Chondrocyte (in vitro differentiated cells): ENCODE data around the gene FHL2. TPM values are rescaled to one million over a fixed set of nuclear protein-coding genes. Genes with fewer than 3 reads are reported as not detected.

Experiments
- DNase-seq: peaks from one replicate; pipeline ENCODE4 v3.0.0; 2021; ENCODE audit warnings: mixed read lengths, low spot score
- H3K27ac Mint-ChIP-seq: one replicate; pipeline ENCODE4 v1.8.0; 2021; ENCODE audit warnings: mild to moderate bottlenecking, moderate library complexity, mixed read lengths; ENCODE audit not compliant: unreplicated experiment
- H3K27me3 Mint-ChIP-seq: 2 replicates; pipeline ENCODE4 v1.8.0; 2021; ENCODE audit warnings: low read depth, mixed read lengths
- H3K36me3 Mint-ChIP-seq: 2 replicates; pipeline ENCODE4 v1.8.0; 2021; ENCODE audit warnings: low read depth, mixed read lengths
- H3K4me1 Mint-ChIP-seq: 2 replicates; pipeline ENCODE4 v1.8.0; 2021; ENCODE audit warnings: low read depth, mild to moderate bottlenecking, mixed read lengths
- H3K4me3 Mint-ChIP-seq: one replicate; pipeline ENCODE4 v1.8.0; 2021; ENCODE audit warnings: mild to moderate bottlenecking, moderate library complexity, mixed read lengths; ENCODE audit not compliant: unreplicated experiment
- H3K9me3 Mint-ChIP-seq: 2 replicates; pipeline ENCODE4 v1.8.0; 2021; ENCODE audit warnings: low read depth, mixed read lengths
- CTCF ChIP-seq: fragments of 200-600 bp; sonication (generic); IDR thresholded peaks from 2 replicates; pipeline ENCODE4 v1.5.0; 2021; ENCODE audit warnings: antibody characterized with exemption, mild to moderate bottlenecking, moderate library complexity
- total RNA-seq: library from RNA; stranded (reverse); gene quantifications from 3 replicates; pipeline ENCODE4 v1.2.1, GENCODE V29; 2021

FHL2 gene
- total RNA-seq, 1 donor from 2014 or later, result 104 TPM

GRCh38 chr2:105387225-105387624, 11.6 kb downstream of the FHL2 start:
- Mint-ChIP-seq H3K27me3 (no peaks in the 10 kb centered on the region), H3K4me3 (no peak overlapping the region), H3K9me3 (peaks cover 4% of the 10 kb centered on the region), H3K27ac (peak overlapping the region; percentile 47), H3K4me1 (peaks cover 57% of the 10 kb centered on the region), H3K36me3 (peaks cover 36% of the 10 kb centered on the region)
- no peak for DNase-seq
- no peak for TF ChIP-seq CTCF

- Mint-ChIP-seq H3K9me3 (peaks cover 4% of the 10 kb centered on the region), H3K36me3 (peaks cover 45% of the 10 kb centered on the region), H3K27ac (no peak overlapping the region), H3K4me1 (peaks cover 57% of the 10 kb centered on the region), H3K4me3 (no peak overlapping the region), H3K27me3 (no peaks in the 10 kb centered on the region)
- TF ChIP-seq CTCF, result no peak
- peak; percentile 76 for DNase-seq
Measured at GRCh38 chr2:105385731-105386540, 12.9 kb downstream of the FHL2 start.

GRCh38 chr2:105384861-105385260, 14.0 kb downstream of the FHL2 start:
- Mint-ChIP-seq H3K36me3 (peaks cover 48% of the 10 kb centered on the region), H3K27ac (no peak overlapping the region), H3K4me3 (no peak overlapping the region), H3K4me1 (peaks cover 57% of the 10 kb centered on the region), H3K27me3 (no peaks in the 10 kb centered on the region), H3K9me3 (peaks cover 4% of the 10 kb centered on the region)
- peak; percentile 37 for DNase-seq
- TF ChIP-seq CTCF, result no peak

GRCh38 chr2:105384216-105384615, 14.6 kb downstream of the FHL2 start:
- Mint-ChIP-seq H3K4me3 (no peak overlapping the region), H3K27me3 (no peaks in the 10 kb centered on the region), H3K9me3 (peaks cover 4% of the 10 kb centered on the region), H3K36me3 (peaks cover 48% of the 10 kb centered on the region), H3K4me1 (peaks cover 57% of the 10 kb centered on the region), H3K27ac (no peak overlapping the region)
- no peak for TF ChIP-seq CTCF
- DNase-seq, result peak; percentile 8

- Mint-ChIP-seq H3K4me1 (peaks cover 56% of the 10 kb centered on the region), H3K9me3 (peaks cover 4% of the 10 kb centered on the region), H3K27me3 (no peaks in the 10 kb centered on the region), H3K4me3 (no peak overlapping the region), H3K27ac (no peak overlapping the region), H3K36me3 (peaks cover 48% of the 10 kb centered on the region)
- no peak for DNase-seq
- no peak for TF ChIP-seq CTCF
Measured at GRCh38 chr2:105383432-105384166, 15.3 kb downstream of the FHL2 start.
